AG10803 (cell line): Measurements from ENCODE around the gene P2RY2.

Experiments
- DNase-seq: peaks from one replicate; pipeline ENCODE4 v3.0.0; 2010; ENCODE audit warnings: low read depth
- H3K4me3 ChIP-seq: 2 replicates; pipeline ENCODE4 v1.5.1; 2011; ENCODE audit warnings: mild to moderate bottlenecking, low read length, control low read depth
- TF ChIP-seq, protein P1 (sequence below): conservative IDR thresholded peaks from 2 replicates; pipeline ENCODE4 v1.5.1; 2011; ENCODE audit warnings: mild to moderate bottlenecking, low read length, control low read depth, inconsistent platforms

Gene P2RY2

GRCh38 chr11:73223998-73224730 is 6.1 kb downstream of the P2RY2 start:
- DNase-seq, result no peak
- TF ChIP-seq, protein P1, sequence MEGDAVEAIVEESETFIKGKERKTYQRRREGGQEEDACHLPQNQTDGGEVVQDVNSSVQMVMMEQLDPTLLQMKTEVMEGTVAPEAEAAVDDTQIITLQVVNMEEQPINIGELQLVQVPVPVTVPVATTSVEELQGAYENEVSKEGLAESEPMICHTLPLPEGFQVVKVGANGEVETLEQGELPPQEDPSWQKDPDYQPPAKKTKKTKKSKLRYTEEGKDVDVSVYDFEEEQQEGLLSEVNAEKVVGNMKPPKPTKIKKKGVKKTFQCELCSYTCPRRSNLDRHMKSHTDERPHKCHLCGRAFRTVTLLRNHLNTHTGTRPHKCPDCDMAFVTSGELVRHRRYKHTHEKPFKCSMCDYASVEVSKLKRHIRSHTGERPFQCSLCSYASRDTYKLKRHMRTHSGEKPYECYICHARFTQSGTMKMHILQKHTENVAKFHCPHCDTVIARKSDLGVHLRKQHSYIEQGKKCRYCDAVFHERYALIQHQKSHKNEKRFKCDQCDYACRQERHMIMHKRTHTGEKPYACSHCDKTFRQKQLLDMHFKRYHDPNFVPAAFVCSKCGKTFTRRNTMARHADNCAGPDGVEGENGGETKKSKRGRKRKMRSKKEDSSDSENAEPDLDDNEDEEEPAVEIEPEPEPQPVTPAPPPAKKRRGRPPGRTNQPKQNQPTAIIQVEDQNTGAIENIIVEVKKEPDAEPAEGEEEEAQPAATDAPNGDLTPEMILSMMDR, result no peak
- H3K4me3 ChIP-seq, result no peak overlapping the region

DNA sequence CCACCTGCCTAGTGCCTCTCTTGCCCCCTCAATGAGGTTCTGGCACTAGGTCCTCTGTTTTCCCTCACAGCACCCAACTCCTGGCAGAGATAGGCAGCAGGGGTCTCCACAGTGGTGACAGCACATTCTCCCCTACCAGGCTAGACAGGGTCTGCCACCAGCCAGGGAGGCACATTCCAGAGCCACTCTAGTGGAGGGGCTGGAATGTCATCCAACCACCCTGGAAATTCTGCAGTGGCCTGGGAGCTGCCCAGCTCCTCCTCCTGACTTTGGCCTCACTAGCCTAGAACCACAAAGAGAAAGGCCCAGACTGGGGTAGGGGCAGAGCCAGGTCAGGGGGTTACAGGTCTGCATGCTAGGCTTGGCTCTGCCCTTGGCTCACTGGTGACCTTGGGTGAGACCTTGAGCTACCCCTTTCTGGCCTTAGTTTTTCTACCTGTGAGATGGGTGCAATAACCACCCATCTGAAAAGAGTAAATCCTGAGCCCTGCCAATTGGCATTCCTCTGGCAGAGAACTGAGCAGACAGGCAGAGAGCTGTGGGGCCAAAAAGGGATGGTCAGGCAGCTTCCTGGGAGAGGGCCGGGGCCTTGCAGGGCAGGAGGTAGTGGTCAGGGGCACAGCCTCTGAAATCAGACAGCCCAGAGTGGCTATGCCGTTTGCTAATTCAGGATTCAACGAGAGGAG is 7.1 kb downstream of the P2RY2 start:
- H3K4me3 ChIP-seq, result no peak overlapping the region
- DNase-seq, result no peak
- TF ChIP-seq, protein P1, result no peak

- TF ChIP-seq, protein P1, result no peak
- no peak for DNase-seq
- H3K4me3 ChIP-seq, result no peak overlapping the region
These were observed 7.8 kb downstream of the P2RY2 start for GRCh38 chr11:73225851-73226250.

GRCh38 chr11:73226297-73227006 is 8.4 kb downstream of the P2RY2 start:
- no peak overlapping the region for H3K4me3 ChIP-seq
- TF ChIP-seq, protein P1, result no peak
- no peak for DNase-seq

DNA sequence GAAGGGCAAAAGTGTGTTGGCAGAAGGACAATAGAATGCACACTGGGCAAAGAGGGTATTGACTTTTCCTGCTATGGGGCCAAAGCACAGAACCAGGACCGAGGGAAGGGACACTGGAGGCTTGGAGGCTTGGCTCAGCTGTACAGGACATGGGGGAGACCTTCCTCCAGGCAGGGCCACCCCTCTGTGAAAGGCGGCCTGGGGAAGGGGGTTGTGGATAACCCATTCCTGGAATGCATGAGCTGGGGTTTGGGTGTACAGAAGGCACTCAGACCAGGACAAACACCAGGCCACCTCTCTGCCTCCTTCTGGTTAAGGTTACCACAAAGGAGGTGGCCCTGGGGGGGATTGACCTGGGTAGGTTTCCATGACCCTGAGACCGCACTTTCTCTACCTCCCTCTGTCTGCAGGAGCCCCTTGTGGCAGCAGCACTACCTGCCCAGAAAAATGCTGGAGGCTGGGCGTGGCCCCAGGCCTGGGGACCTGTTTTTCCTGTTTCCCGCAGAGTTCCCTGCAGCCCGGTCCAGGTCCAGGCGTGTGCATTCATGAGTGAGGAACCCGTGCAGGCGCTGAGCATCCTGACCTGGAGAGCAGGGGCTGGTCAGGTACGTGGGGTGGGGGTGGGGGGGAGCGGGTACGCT is 9.6 kb downstream of the P2RY2 start:
- no peak for DNase-seq
- TF ChIP-seq, protein P1, result no peak
- no peak overlapping the region for H3K4me3 ChIP-seq

DNA sequence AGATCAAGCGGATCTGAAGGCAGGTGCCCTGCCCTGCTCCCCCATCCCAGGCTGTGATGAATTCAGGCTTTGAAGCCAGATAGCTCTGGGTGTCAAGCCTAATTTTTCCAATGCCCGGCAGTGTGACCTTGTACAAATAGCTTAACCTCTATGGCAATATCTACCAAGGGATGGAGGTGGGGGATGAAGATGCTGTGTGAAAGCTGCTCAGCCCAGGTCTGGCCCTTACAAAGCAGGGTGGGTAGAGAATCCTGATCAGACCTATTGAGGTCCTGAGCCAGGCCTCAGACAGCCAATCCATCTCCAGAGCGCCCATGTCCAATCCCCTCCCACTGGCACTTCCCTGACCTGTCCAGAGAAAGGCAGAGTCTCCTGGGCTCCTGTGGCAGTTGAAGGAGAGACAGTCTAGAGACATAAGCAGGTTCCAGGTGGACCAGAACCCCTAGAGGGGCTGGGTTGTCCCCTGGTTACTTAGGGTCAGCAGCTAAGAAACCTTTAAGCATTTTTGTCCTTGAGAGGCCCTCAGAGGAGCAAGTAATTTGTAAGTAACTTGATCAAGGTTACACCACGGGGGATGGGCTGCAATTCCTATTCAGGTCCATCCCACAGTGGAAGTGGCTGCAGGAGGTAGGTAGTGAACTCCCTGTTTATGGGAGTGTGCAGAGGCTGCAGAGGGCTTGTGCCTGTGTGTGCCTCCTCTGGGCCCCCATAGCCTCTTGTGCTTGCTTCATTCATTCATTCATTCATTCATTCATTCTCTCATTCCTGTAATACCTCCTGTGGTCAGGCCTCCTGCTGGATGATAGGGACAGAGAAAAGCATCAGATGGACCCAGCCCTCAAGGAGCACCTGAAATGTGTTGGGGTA is 10.4 kb downstream of the P2RY2 start:
- no peak overlapping the region for H3K4me3 ChIP-seq
- TF ChIP-seq, protein P1, result no peak
- DNase-seq, result no peak
